Vagina (tissue), 2 donors: ENCODE measurements around the gene ULK2. TPM values are rescaled to one million over a fixed set of nuclear protein-coding genes. Genes with fewer than 3 reads are reported as not detected.

Experiments used
- DNase-seq, 2 donors: peaks; one replicate each; pipeline ENCODE4 v3.0.0-alpha.2; 2017; ENCODE audit errors: extremely low spot score in 2 of 2
- H3K27ac ChIP-seq: fragments of 200-600 bp; sonication (generic); one replicate; pipeline ENCODE4 v1.5.1; 2019
- H3K27me3 ChIP-seq: fragments of 200-600 bp; sonication (generic); one replicate; pipeline ENCODE4 v1.5.1; 2019
- H3K36me3 ChIP-seq, 2 donors: fragments of 200-600 bp; sonication (generic); one replicate each; pipeline ENCODE4 v1.5.1; 2017 to 2019
- H3K4me1 ChIP-seq: fragments of 200-600 bp; sonication (generic); one replicate; pipeline ENCODE4 v1.5.1; 2019
- H3K4me3 ChIP-seq, 2 donors: fragments of 200-600 bp; sonication (generic); 1 replicate in 1 of 2; 2 replicates in 1 of 2; pipeline ENCODE4 v1.5.1; 2016 to 2019
- H3K9me3 ChIP-seq: fragments of 200-600 bp; sonication (generic); one replicate; pipeline ENCODE4 v1.5.1; 2019
- CTCF ChIP-seq, 3 experiments: fragments of 450-650 bp in 2 of 3; fragments of 200-600 bp in 1 of 3; sonication (generic) in 1 of 3; IDR thresholded peaks; one replicate each; pipeline ENCODE4 v1.5.1; 2017 to 2019; ENCODE audit warnings: antibody characterized with exemption in 3 of 3, mild to moderate bottlenecking in 2 of 3, moderate library complexity in 2 of 3
- POLR2A ChIP-seq, 2 donors: fragments of 450-650 bp; IDR thresholded peaks; one replicate each; pipeline ENCODE4 v1.6.1; 2017; ENCODE audit warnings: antibody characterized with exemption in 2 of 2, mild to moderate bottlenecking in 2 of 2, moderate library complexity in 2 of 2
- POLR2AphosphoS5 ChIP-seq, 2 donors: sonication (generic); formaldehyde crosslinking; IDR thresholded peaks; one replicate each; pipeline ENCODE4 v1.9.0; 2017; ENCODE audit warnings: antibody characterized with exemption in 2 of 2, mild to moderate bottlenecking in 2 of 2, low read depth in 1 of 2; ENCODE audit not compliant: insufficient read depth in 1 of 2
- intact Hi-C: fragments of 100-400 bp; cut with DNase I; formaldehyde crosslinking; loops from one replicate; pipeline ENCODE4 v1.15.1; 2023
- total RNA-seq: library from RNA; depleted of rRNA; stranded (reverse); fragments of >200 nt; gene quantifications from one replicate; pipeline ENCODE4 v1.2.3, GENCODE V29; 2016

The ULK2 gene
- total RNA-seq, 1 donor from 2014 or later, result 25.3 TPM

GRCh38 chr17:19812407-19812806, 55.3 kb downstream of the ULK2 start:
- Histone ChIP-seq H3K27ac (no peak overlapping the region), H3K36me3 (peaks cover 0 to 43% of the 10 kb centered on the region in 2 donors), H3K4me3 (no peak overlapping the region), H3K4me1 (no peaks in the 10 kb centered on the region), H3K9me3 (no peaks in the 10 kb centered on the region), H3K27me3 (no peaks in the 10 kb centered on the region)
- no peak for TF ChIP-seq POLR2AphosphoS5 (IDR thresholded peaks at IDR 0.05; ENCODE audit: insufficient read depth in 1 of 2, low read depth in 1 of 2)
- no peak for TF ChIP-seq CTCF (IDR thresholded peaks at IDR 0.05)
- TF ChIP-seq POLR2A (IDR thresholded peaks at IDR 0.05), result no peak
- intact Hi-C loops, result no loop called here
- DNase-seq, result no peak

DNA sequence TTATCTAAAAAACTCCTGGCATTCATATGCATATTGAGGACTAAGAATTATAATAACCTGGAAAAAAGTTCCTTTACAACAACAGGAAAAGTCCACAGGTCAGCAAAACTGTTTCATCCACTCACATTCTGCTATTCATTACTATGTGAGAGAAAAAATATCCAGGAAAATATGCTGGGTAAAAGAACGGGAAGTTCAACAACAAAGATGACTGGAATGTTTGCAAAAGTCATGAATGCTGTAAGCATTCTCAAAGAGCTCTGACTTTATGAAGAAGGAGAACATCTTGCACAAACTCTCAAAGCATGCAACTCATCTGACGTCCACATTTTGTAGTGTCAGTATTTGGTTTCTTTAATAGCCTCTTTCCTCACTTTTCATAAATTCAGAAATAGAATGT, 62.7 kb downstream of the ULK2 start:
- no peak for DNase-seq
- intact Hi-C loops, result no loop called here
- Histone ChIP-seq H3K27ac (no peak overlapping the region), H3K27me3 (no peaks in the 10 kb centered on the region), H3K36me3 (peaks cover 0 to 30% of the 10 kb centered on the region in 2 donors), H3K4me3 (no peak overlapping the region), H3K4me1 (no peaks in the 10 kb centered on the region), H3K9me3 (no peaks in the 10 kb centered on the region)
- TF ChIP-seq POLR2A (IDR thresholded peaks at IDR 0.05) (no peak), POLR2AphosphoS5 (IDR thresholded peaks at IDR 0.05; ENCODE audit: insufficient read depth in 1 of 2, low read depth in 1 of 2) (peak in 1 of 2 donors; percentile 43)

DNA sequence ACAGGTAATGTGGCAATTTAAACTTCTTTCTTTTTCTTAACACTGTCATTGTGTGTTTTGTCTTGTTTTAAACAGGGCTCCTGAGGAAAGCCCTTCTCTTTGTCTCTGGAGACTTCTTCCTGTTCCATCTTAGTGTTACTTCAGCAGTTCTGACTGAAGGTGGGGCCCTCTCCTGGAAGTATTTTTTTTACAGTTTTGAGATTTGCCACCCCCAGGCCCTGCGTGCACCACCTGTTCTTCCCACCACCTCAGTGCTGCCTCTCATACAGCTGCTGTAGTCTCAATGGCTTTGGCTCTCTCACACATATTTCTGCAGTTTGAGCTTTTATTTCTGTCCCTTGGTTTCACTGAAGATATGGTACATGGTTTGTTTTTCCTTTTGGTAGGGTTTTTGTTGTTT, 67.2 kb downstream of the ULK2 start:
- no peak for DNase-seq
- H3K36me3 ChIP-seq, result peaks cover 0 to 36% of the 10 kb centered on the region in 2 donors
- intact Hi-C loops, result no loop called here

DNA sequence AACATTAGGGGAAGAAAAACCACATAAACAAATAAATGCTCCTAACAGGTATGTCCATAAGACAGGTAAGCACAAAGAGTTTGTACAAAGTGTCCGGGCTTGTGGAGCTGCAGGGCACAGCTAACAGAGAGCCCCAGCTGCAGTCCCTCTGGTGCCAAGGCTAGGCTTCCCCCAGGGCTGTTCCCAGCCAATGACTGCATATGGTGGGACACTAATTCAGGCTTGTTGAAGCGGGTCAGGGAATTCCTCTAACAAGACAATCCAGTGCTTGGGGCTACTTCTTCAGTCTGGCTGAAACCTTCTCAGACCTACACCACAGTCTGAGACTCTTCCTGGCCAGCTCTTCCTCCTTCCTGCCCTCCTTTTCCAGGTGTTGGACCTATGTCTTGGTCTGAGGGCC, 67.9 kb downstream of the ULK2 start:
- H3K27ac ChIP-seq, result no peak overlapping the region
- intact Hi-C loops, result no loop called here
- no peak for TF ChIP-seq CTCF (IDR thresholded peaks at IDR 0.05)
- no peak for TF ChIP-seq POLR2AphosphoS5 (IDR thresholded peaks at IDR 0.05; ENCODE audit: insufficient read depth in 1 of 2, low read depth in 1 of 2)
- TF ChIP-seq POLR2A (IDR thresholded peaks at IDR 0.05), result no peak

More for the DNA sequence above, 67.2 kb downstream of the ULK2 start:
- no peak overlapping the region for H3K4me3 ChIP-seq
- no peaks in the 10 kb centered on the region for H3K4me1 ChIP-seq
- H3K27me3 ChIP-seq, result no peaks in the 10 kb centered on the region
- no peaks in the 10 kb centered on the region for H3K9me3 ChIP-seq
- TF ChIP-seq POLR2AphosphoS5 (IDR thresholded peaks at IDR 0.05; ENCODE audit: insufficient read depth in 1 of 2, low read depth in 1 of 2) (no peak), POLR2A (IDR thresholded peaks at IDR 0.05) (no peak), CTCF (IDR thresholded peaks at IDR 0.05) (no peak)
- H3K27ac ChIP-seq, result no peak overlapping the region

GRCh38 chr17:19796457-19796856, 71.3 kb downstream of the ULK2 start:
- Histone ChIP-seq H3K27ac (no peak overlapping the region), H3K36me3 (peaks cover 0 to 68% of the 10 kb centered on the region in 2 donors), H3K27me3 (no peaks in the 10 kb centered on the region), H3K9me3 (no peaks in the 10 kb centered on the region), H3K4me3 (no peak overlapping the region), H3K4me1 (no peaks in the 10 kb centered on the region)
- intact Hi-C loops, result no loop called here
- DNase-seq, result no peak
- TF ChIP-seq POLR2A (IDR thresholded peaks at IDR 0.05) (no peak), POLR2AphosphoS5 (IDR thresholded peaks at IDR 0.05; ENCODE audit: insufficient read depth in 1 of 2, low read depth in 1 of 2) (no peak), CTCF (IDR thresholded peaks at IDR 0.05) (no peak)

More for the DNA sequence above, 67.9 kb downstream of the ULK2 start:
- Histone ChIP-seq H3K9me3 (no peaks in the 10 kb centered on the region), H3K27me3 (no peaks in the 10 kb centered on the region), H3K4me3 (no peak overlapping the region), H3K36me3 (peaks cover 0 to 44% of the 10 kb centered on the region in 2 donors), H3K4me1 (no peaks in the 10 kb centered on the region)
- no peak for DNase-seq
